Measurements from ENCODE around the gene PEAR1. TPM values are rescaled to one million over a fixed set of nuclear protein-coding genes. Genes with fewer than 3 reads are reported as not detected.

The PEAR1 gene
- total RNA-seq, 1 donor from 2014 or later: 5.6 TPM

- no peak for DNase-seq (ENCODE audit: low spot score)
- intact Hi-C loops (cut with DNase I): loop anchor here (2.0 to 10.0 kb wide), 3 partner anchors 30 to 164 kb away; partner anchors contain the start of genes ISG20L2 and METTL25B
Observed at GRCh38 chr1:156858555-156858956, 35.0 kb upstream of the PEAR1 start.

- intact Hi-C loops (cut with DNase I): loop anchor here (2.0 to 10.0 kb wide), 3 partner anchors 30 to 164 kb away; partner anchors contain the start of genes ISG20L2 and METTL25B
- DNase-seq (ENCODE audit: low spot score): no peak
Observed at GRCh38 chr1:156858959-156859522, 34.5 kb upstream of the PEAR1 start, which contains the start of gene INSRR. Gene INSRR, minus strand, starts transcription at chr1:156859117. Its CDS starts 496 bp downstream, at chr1:156858621.

GRCh38 chr1:156859523-156860112 lies 33.9 kb upstream of the PEAR1 start:
- no peak for DNase-seq (ENCODE audit: low spot score)
- intact Hi-C loops (cut with DNase I): loop anchor here (1.0 to 10.0 kb wide), 5 partner anchors 20 to 165 kb away; partner anchors contain the start of genes ISG20L2 and METTL25B

- DNase-seq (ENCODE audit: low spot score): no peak
- intact Hi-C loops (cut with DNase I): loop anchor here (1.0 to 2.0 kb wide), 2 partner anchors 21 to 59 kb away; no protein-coding TSS in a partner anchor
Observed at GRCh38 chr1:156860113-156860627, 33.3 kb upstream of the PEAR1 start.

GRCh38 chr1:156860628-156861423 lies 32.7 kb upstream of the PEAR1 start, which contains the start of gene NTRK1:
Gene NTRK1, plus strand, starts transcription at chr1:156860865. Its CDS starts 70 bp downstream, at chr1:156860935.
- intact Hi-C loops (cut with DNase I): loop anchor here (1.0 to 2.0 kb wide), 2 partner anchors 22 to 60 kb away; no protein-coding TSS in a partner anchor
- no peak for DNase-seq (ENCODE audit: low spot score)

- DNase-seq (ENCODE audit: low spot score): no peak
- intact Hi-C loops (cut with DNase I): no loop called here
Observed at GRCh38 chr1:156862584-156862983, 30.9 kb upstream of the PEAR1 start.

- intact Hi-C loops (cut with DNase I): no loop called here
- no peak for DNase-seq (ENCODE audit: low spot score)
Observed at GRCh38 chr1:156862997-156863599, 30.4 kb upstream of the PEAR1 start.

GRCh38 chr1:156863631-156864030 lies 29.9 kb upstream of the PEAR1 start:
- intact Hi-C loops (cut with DNase I): no loop called here
- no peak for DNase-seq (ENCODE audit: low spot score)

- intact Hi-C loops (cut with DNase I): no loop called here
Observed at GRCh38 chr1:156864796-156865195, 28.7 kb upstream of the PEAR1 start.

GRCh38 chr1:156865258-156865657 lies 28.3 kb upstream of the PEAR1 start:
- intact Hi-C loops (cut with DNase I): no loop called here
- DNase-seq (ENCODE audit: low spot score): no peak

More at GRCh38 chr1:156864796-156865195, 28.7 kb upstream of the PEAR1 start:
- DNase-seq (ENCODE audit: low spot score): no peak

GRCh38 chr1:156865865-156866248 lies 27.7 kb upstream of the PEAR1 start:
- intact Hi-C loops (cut with DNase I): no loop called here
- no peak for DNase-seq (ENCODE audit: low spot score)

GRCh38 chr1:156866249-156866909 lies 27.1 kb upstream of the PEAR1 start:
- intact Hi-C loops (cut with DNase I): no loop called here
- DNase-seq (ENCODE audit: low spot score): no peak

GRCh38 chr1:156868341-156868740 lies 25.2 kb upstream of the PEAR1 start:
- DNase-seq (ENCODE audit: low spot score): no peak
- intact Hi-C loops (cut with DNase I): no loop called here

GRCh38 chr1:156869455-156869854 lies 24.1 kb upstream of the PEAR1 start:
- intact Hi-C loops (cut with DNase I): no loop called here
- DNase-seq (ENCODE audit: low spot score): no peak

- DNase-seq (ENCODE audit: low spot score): no peak
- intact Hi-C loops (cut with DNase I): no loop called here
Observed at GRCh38 chr1:156873659-156874058, 19.9 kb upstream of the PEAR1 start.

GRCh38 chr1:156874142-156874541 lies 19.4 kb upstream of the PEAR1 start:
- no peak for DNase-seq (ENCODE audit: low spot score)
- intact Hi-C loops (cut with DNase I): no loop called here

- intact Hi-C loops (cut with DNase I): no loop called here
- no peak for DNase-seq (ENCODE audit: low spot score)
Observed at GRCh38 chr1:156874572-156875340, 18.8 kb upstream of the PEAR1 start.

- DNase-seq (ENCODE audit: low spot score): no peak
- intact Hi-C loops (cut with DNase I): no loop called here
Observed at GRCh38 chr1:156875341-156875615, 18.2 kb upstream of the PEAR1 start.

- intact Hi-C loops (cut with DNase I): no loop called here
- no peak for DNase-seq (ENCODE audit: low spot score)
Observed at GRCh38 chr1:156876281-156876680, 17.2 kb upstream of the PEAR1 start.

Measured in cardiac septum (tissue), 1 donor.